Transverse colon (tissue), 3 donors: ENCODE measurements around the gene ZDHHC24.

Experiments used
- POLR2A ChIP-seq: fragments of 450-650 bp; IDR thresholded peaks from one replicate; pipeline ENCODE4 v1.6.1; 2016; ENCODE audit warnings: antibody characterized with exemption, mild to moderate bottlenecking, moderate library complexity
- TF ChIP-seq, protein P1 (sequence below), 5 experiments: fragments of 200-600 bp in 3 of 5; fragments of 450-650 bp in 2 of 5; sonication (generic) in 3 of 5; IDR thresholded peaks; 1 replicate in 2 of 5; 2 replicates in 3 of 5; pipeline ENCODE4 v1.5.1; 2016 to 2017; ENCODE audit warnings: antibody characterized with exemption in 5 of 5, inconsistent platforms in 3 of 5, mild to moderate bottlenecking in 2 of 5, moderate library complexity in 1 of 5

DNA sequence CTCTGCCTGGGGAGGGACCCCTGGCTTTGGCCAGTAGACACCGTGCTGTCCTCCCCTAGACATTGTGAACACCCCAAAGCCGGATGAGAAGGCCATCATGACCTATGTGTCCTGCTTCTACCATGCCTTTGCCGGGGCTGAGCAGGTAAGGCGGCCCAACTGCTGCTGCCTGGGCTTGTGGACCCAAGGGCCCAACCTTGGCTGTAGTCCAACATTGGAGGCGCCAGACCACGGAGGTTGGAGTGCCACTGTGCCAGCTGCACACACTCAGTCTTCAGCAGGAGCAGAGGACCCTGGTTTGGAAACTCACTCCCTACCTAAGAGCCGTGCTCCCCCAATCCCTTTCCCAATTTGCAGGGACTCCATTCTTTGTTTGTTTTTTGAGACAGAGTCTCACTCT, 10.2 kb upstream of the ZDHHC24 start:
- TF ChIP-seq, protein P1, sequence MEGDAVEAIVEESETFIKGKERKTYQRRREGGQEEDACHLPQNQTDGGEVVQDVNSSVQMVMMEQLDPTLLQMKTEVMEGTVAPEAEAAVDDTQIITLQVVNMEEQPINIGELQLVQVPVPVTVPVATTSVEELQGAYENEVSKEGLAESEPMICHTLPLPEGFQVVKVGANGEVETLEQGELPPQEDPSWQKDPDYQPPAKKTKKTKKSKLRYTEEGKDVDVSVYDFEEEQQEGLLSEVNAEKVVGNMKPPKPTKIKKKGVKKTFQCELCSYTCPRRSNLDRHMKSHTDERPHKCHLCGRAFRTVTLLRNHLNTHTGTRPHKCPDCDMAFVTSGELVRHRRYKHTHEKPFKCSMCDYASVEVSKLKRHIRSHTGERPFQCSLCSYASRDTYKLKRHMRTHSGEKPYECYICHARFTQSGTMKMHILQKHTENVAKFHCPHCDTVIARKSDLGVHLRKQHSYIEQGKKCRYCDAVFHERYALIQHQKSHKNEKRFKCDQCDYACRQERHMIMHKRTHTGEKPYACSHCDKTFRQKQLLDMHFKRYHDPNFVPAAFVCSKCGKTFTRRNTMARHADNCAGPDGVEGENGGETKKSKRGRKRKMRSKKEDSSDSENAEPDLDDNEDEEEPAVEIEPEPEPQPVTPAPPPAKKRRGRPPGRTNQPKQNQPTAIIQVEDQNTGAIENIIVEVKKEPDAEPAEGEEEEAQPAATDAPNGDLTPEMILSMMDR (IDR thresholded peaks at IDR 0.05), result no peak
- TF ChIP-seq POLR2A, result no peak
